CD4-positive, alpha-beta T cell (primary cell): ENCODE data around the gene CNTRL. TPM values are rescaled to one million over a fixed set of nuclear protein-coding genes. Genes with fewer than 3 reads are reported as not detected.
A peak's percentile ranks its signal among the peaks of the same experiment; 100 is the strongest.

Experiments
- ATAC-seq: fragments of 200-7000 bp; cut with Tn5 transposase; one replicate; pipeline ENCODE4 v1.10.0; 2022; ENCODE audit warnings: mild to moderate bottlenecking; ENCODE audit not compliant: poor library complexity
- CTCF ChIA-PET: fragments of 350-600 bp; sonication (Branson Sonifier 250); formaldehyde crosslinking; loops from one replicate; lab custom pipeline; 2021; ENCODE audit warnings: antibody characterized with exemption, inconsistent platforms; lab: Charles Lee
- POLR2A ChIA-PET: fragments of 350-600 bp; sonication (Branson Sonifier 250); formaldehyde crosslinking; loops from one replicate; lab custom pipeline; 2021; ENCODE audit warnings: antibody characterized with exemption, inconsistent platforms; lab: Charles Lee
- DNase-seq, 14 experiments: peaks; one replicate each; pipeline ENCODE4 v3.0.0-alpha.2; 2013 to 2020; ENCODE audit warnings: mixed read lengths in 2 of 14
- H3K27ac ChIP-seq, 2 donors: one replicate each; pipeline versions ENCODE4 v1.5.1 to v1.7.0; 2013; ENCODE audit warnings: low read length in 2 of 2, low read depth in 1 of 2, mild to moderate bottlenecking in 1 of 2
- H3K27me3 ChIP-seq, 2 experiments: 1 replicate in 1 of 2; 2 replicates in 1 of 2; pipeline versions ENCODE4 v1.6.1 to v1.7.0; 2013; ENCODE audit warnings: low read length in 2 of 2, control low read depth in 1 of 2, mild to moderate bottlenecking in 1 of 2, moderate library complexity in 1 of 2; ENCODE audit not compliant: insufficient read depth in 2 of 2, control insufficient read depth in 1 of 2
- H3K36me3 ChIP-seq: one replicate; pipeline ENCODE4 v1.6.1; 2013; ENCODE audit warnings: low read length, control low read depth; ENCODE audit not compliant: insufficient read depth
- H3K4me1 ChIP-seq: one replicate; pipeline ENCODE4 v1.6.1; 2013; ENCODE audit warnings: low read length, control low read depth; ENCODE audit not compliant: insufficient read depth
- H3K4me3 ChIP-seq: one replicate; pipeline ENCODE4 v1.5.1; 2013; ENCODE audit warnings: mild to moderate bottlenecking, low read length, moderate library complexity
- H3K9me3 ChIP-seq, 2 experiments: 1 replicate in 1 of 2; 2 replicates in 1 of 2; pipeline versions ENCODE4 v1.6.1 to v1.7.0; 2013; ENCODE audit warnings: low read length in 2 of 2, mild to moderate bottlenecking in 2 of 2, control low read depth in 1 of 2, moderate library complexity in 1 of 2; ENCODE audit not compliant: control insufficient read depth in 1 of 2, insufficient read depth in 1 of 2
- H3K27ac Mint-ChIP-seq: one replicate; pipeline ENCODE4 v1.8.0; 2020; ENCODE audit warnings: mixed read lengths
- H3K27me3 Mint-ChIP-seq: one replicate; pipeline ENCODE4 v1.8.0; 2021; ENCODE audit warnings: mixed read lengths
- H3K36me3 Mint-ChIP-seq: one replicate; pipeline ENCODE4 v1.8.0; 2021; ENCODE audit warnings: low read depth, mixed read lengths
- H3K4me1 Mint-ChIP-seq: one replicate; pipeline ENCODE4 v1.8.0; 2021; ENCODE audit warnings: low read depth, mixed read lengths
- H3K4me3 Mint-ChIP-seq: one replicate; pipeline ENCODE4 v1.8.0; 2020; ENCODE audit warnings: mild to moderate bottlenecking, mixed read lengths
- H3K9me3 Mint-ChIP-seq: one replicate; pipeline ENCODE4 v1.8.0; 2020; ENCODE audit warnings: mixed read lengths
- CTCF ChIP-seq: fragments of 200-600 bp; IDR thresholded peaks from one replicate; pipeline ENCODE4 v1.8.0; 2022; ENCODE audit warnings: antibody characterized with exemption, mild to moderate bottlenecking
- intact Hi-C, 2 experiments: fragments of 100-400 bp; cut with DNase I in 1 of 2; cut with micrococcal nuclease in 1 of 2; formaldehyde crosslinking; loops; one replicate each; pipeline versions ENCODE4 v1.15.1 to v1.9.0; 2023 to 2025; cut with DNase I, micrococcal nuclease
- total RNA-seq, 174 experiments: library from RNA in 2 of 174; stranded (reverse) in 2 of 174; gene quantifications; one replicate each; pipeline ENCODE4 v1.2.3 and lab custom pipeline; 2021 to 2026

The CNTRL gene
- total RNA-seq, 2 experiments from 2014 or later: 35.1 to 38.1 TPM

GRCh38 chr9:121141706-121142105 is 67.0 kb downstream of the CNTRL start:
- intact Hi-C loops: no loop called here
- Mint-ChIP-seq H3K9me3 (no peaks in the 10 kb centered on the region), H3K4me3 (no peak overlapping the region), H3K36me3 (peaks cover 95% of the 10 kb centered on the region), H3K4me1 (peaks cover 21% of the 10 kb centered on the region), H3K27me3 (no peaks in the 10 kb centered on the region), H3K27ac (no peak overlapping the region)
- no peak for TF ChIP-seq CTCF
- no peaks in the 10 kb centered on the region for H3K27me3 ChIP-seq
- H3K4me1 ChIP-seq: no peaks in the 10 kb centered on the region
- POLR2A ChIA-PET: no interaction called here
- CTCF ChIA-PET: interaction anchor here (1.8 kb wide), 1 partner anchor 20 kb away, joined by 5 read pairs; no protein-coding TSS in a partner anchor
- no peak overlapping the region for H3K4me3 ChIP-seq
- no peak for DNase-seq
- ATAC-seq: no peak
- no peak overlapping the region for H3K27ac ChIP-seq
- peaks cover 96% of the 10 kb centered on the region for H3K36me3 ChIP-seq
- no peaks in the 10 kb centered on the region for H3K9me3 ChIP-seq

GRCh38 chr9:121143771-121144170 is 69.0 kb downstream of the CNTRL start:
- peaks cover 95% of the 10 kb centered on the region for H3K36me3 Mint-ChIP-seq
- no peak for ATAC-seq

GRCh38 chr9:121144482-121144881 is 69.7 kb downstream of the CNTRL start:
- no peak for TF ChIP-seq CTCF
- no peaks in the 10 kb centered on the region for H3K9me3 Mint-ChIP-seq
- no peaks in the 10 kb centered on the region for H3K9me3 ChIP-seq
- DNase-seq (no peak), ATAC-seq (no peak)
- ChIA-PET CTCF (interaction anchor here (1.1 kb wide), 1 partner anchor 37 kb away, joined by 3 read pairs; no protein-coding TSS in a partner anchor), POLR2A (interaction anchor here (1.2 kb wide), 2 partner anchors 17 to 23 kb away, joined by 3 to 4 read pairs; no protein-coding TSS in a partner anchor)
- peaks cover 5% of the 10 kb centered on the region for H3K4me1 Mint-ChIP-seq
- H3K27me3 Mint-ChIP-seq: no peaks in the 10 kb centered on the region
- H3K36me3 ChIP-seq: peaks cover 96% of the 10 kb centered on the region
- H3K36me3 Mint-ChIP-seq: peaks cover 93% of the 10 kb centered on the region
- no peaks in the 10 kb centered on the region for H3K27me3 ChIP-seq
- peak overlapping the region; percentile 1 for H3K27ac Mint-ChIP-seq
- intact Hi-C loops: no loop called here
- no peaks in the 10 kb centered on the region for H3K4me1 ChIP-seq
- no peak overlapping the region for H3K27ac ChIP-seq
- H3K4me3 ChIP-seq: no peak overlapping the region
- no peak overlapping the region for H3K4me3 Mint-ChIP-seq

More at GRCh38 chr9:121143771-121144170, 69.0 kb downstream of the CNTRL start:
- no peaks in the 10 kb centered on the region for H3K9me3 ChIP-seq
- POLR2A ChIA-PET: interaction anchor here (1.2 kb wide), 2 partner anchors 18 to 22 kb away, joined by 3 to 4 read pairs; no protein-coding TSS in a partner anchor
- H3K27me3 ChIP-seq: no peaks in the 10 kb centered on the region
- TF ChIP-seq CTCF: no peak
- no peak overlapping the region for H3K4me3 ChIP-seq
- no peaks in the 10 kb centered on the region for H3K4me1 ChIP-seq
- peak overlapping the region; percentile 63 for H3K27ac Mint-ChIP-seq
- intact Hi-C loops: no loop called here
- no peak overlapping the region for H3K4me3 Mint-ChIP-seq
- H3K9me3 Mint-ChIP-seq: no peaks in the 10 kb centered on the region
- H3K4me1 Mint-ChIP-seq: peaks cover 5% of the 10 kb centered on the region
- DNase-seq: no peak
- H3K36me3 ChIP-seq: peaks cover 98% of the 10 kb centered on the region
- H3K27ac ChIP-seq: no peak overlapping the region
- no peaks in the 10 kb centered on the region for H3K27me3 Mint-ChIP-seq
- CTCF ChIA-PET: interaction anchor here (1.1 kb wide), 1 partner anchor 36 kb away, joined by 3 read pairs; no protein-coding TSS in a partner anchor
